GM18867 (cell line): ENCODE measurements around the gene DOHH.

Experiments used
- ATAC-seq: cut with Tn5 transposase; IDR thresholded peaks from one replicate; pipeline ENCODE4 v1.9.1; 2021; ENCODE audit warnings: mild to moderate bottlenecking, moderate library complexity; ENCODE audit not compliant: unreplicated experiment

DOHH gene

GRCh38 chr19:3479834-3480215 is 20.6 kb downstream of the DOHH start:
- ATAC-seq: no peak

GRCh38 chr19:3479177-3479833 is 21.2 kb downstream of the DOHH start:
- ATAC-seq: no peak

- ATAC-seq: no peak
These were observed 21.9 kb downstream of the DOHH start for GRCh38 chr19:3478409-3479176.

GRCh38 chr19:3477951-3478350 is 22.5 kb downstream of the DOHH start:
- no peak for ATAC-seq

GRCh38 chr19:3477506-3477905 is 23.0 kb downstream of the DOHH start:
- no peak for ATAC-seq

GRCh38 chr19:3476830-3477229 is 23.6 kb downstream of the DOHH start:
- ATAC-seq: no peak

GRCh38 chr19:3475449-3475848 is 25.0 kb downstream of the DOHH start:
- ATAC-seq: no peak

GRCh38 chr19:3474614-3475013 is 25.9 kb downstream of the DOHH start:
- no peak for ATAC-seq

- ATAC-seq: no peak
These were observed 26.5 kb downstream of the DOHH start for GRCh38 chr19:3474010-3474409.

- ATAC-seq: no peak
These were observed 28.4 kb downstream of the DOHH start for GRCh38 chr19:3471954-3472655.

GRCh38 chr19:3470500-3471128 is 29.9 kb downstream of the DOHH start:
- no peak for ATAC-seq

GRCh38 chr19:3469638-3470499 is 30.6 kb downstream of the DOHH start:
- no peak for ATAC-seq

- ATAC-seq: no peak
These were observed 32.3 kb downstream of the DOHH start for GRCh38 chr19:3468211-3468610.

GRCh38 chr19:3467437-3468198 is 32.9 kb downstream of the DOHH start:
- no peak for ATAC-seq

GRCh38 chr19:3466635-3467034 is 33.8 kb downstream of the DOHH start:
- no peak for ATAC-seq

GRCh38 chr19:3465552-3465951 is 34.9 kb downstream of the DOHH start:
- ATAC-seq: no peak

- no peak for ATAC-seq
These were observed 35.8 kb downstream of the DOHH start for GRCh38 chr19:3464587-3465235.

GRCh38 chr19:3463714-3464586 is 36.5 kb downstream of the DOHH start:
- ATAC-seq: no peak
